ENCODE results near the gene RSPH6A. TPM values are rescaled to one million over a fixed set of nuclear protein-coding genes. Genes with fewer than 3 reads are reported as not detected.
"Not testable (repeated sequence)": the region's sequence is repeated elsewhere in the genome, so short reads cannot be mapped to it uniquely, and the experiment has no call there.

Gene RSPH6A
- total RNA-seq, 4 donors from 2014 or later, result not detected

- peak in 1 of 2 donors; percentile 72 for DNase-seq (ENCODE audit: low spot score in 2 of 2)
- H3K4me3 ChIP-seq (ENCODE audit: low read depth, poor library complexity, severe bottlenecking), result no peak overlapping the region
- TF ChIP-seq POLR2A (IDR thresholded peaks at IDR 0.05), result no peak
- TF ChIP-seq, protein P1, sequence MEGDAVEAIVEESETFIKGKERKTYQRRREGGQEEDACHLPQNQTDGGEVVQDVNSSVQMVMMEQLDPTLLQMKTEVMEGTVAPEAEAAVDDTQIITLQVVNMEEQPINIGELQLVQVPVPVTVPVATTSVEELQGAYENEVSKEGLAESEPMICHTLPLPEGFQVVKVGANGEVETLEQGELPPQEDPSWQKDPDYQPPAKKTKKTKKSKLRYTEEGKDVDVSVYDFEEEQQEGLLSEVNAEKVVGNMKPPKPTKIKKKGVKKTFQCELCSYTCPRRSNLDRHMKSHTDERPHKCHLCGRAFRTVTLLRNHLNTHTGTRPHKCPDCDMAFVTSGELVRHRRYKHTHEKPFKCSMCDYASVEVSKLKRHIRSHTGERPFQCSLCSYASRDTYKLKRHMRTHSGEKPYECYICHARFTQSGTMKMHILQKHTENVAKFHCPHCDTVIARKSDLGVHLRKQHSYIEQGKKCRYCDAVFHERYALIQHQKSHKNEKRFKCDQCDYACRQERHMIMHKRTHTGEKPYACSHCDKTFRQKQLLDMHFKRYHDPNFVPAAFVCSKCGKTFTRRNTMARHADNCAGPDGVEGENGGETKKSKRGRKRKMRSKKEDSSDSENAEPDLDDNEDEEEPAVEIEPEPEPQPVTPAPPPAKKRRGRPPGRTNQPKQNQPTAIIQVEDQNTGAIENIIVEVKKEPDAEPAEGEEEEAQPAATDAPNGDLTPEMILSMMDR (IDR thresholded peaks at IDR 0.05), result no peak
- intact Hi-C loops (cut with DNase I; ENCODE audit: low total_unique reads), result no loop called here
- WGBS, 2 donors, result 84 to 87% methylated on average over 17 of the region's 17 CpGs
Measured at GRCh38 chr19:45761714-45762113, 53.4 kb downstream of the RSPH6A start.

DNA sequence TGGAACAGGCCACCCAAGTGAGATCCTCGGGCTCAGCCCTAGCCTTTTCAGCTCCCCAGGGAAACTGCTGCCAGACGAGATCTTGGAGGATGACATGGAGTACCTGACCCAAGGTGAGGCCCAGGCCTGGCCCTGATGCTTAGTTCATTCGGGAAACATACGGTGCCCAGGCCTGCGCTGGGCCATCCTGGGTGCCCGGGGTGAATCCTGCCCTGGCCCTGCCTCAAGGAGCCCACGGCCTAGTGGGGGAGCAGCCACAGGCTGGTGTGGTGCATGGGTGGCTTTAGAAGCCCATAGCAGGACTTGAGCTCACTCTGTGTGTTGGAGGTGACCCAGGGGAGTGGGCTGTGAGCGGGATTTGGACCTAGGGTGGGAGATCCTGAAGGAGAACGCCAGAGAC lies 56.2 kb downstream of the RSPH6A start:
- DNase-seq (ENCODE audit: low spot score in 2 of 2), result no peak
- H3K4me3 ChIP-seq (ENCODE audit: low read depth, poor library complexity, severe bottlenecking), result no peak overlapping the region
- no peak for TF ChIP-seq POLR2A (IDR thresholded peaks at IDR 0.05)
- TF ChIP-seq, protein P1 (IDR thresholded peaks at IDR 0.05), result no peak
- WGBS, 2 donors, result 78 to 86% methylated on average over 7 to 9 of the region's 9 CpGs
- intact Hi-C loops (cut with DNase I; ENCODE audit: low total_unique reads), result loop anchor here (5.0 kb wide), 1 partner anchor 1438 kb away; no protein-coding TSS in a partner anchor

- WGBS, 2 donors, result 71 to 78% methylated on average over 9 of the region's 9 CpGs
- DNase-seq (ENCODE audit: low spot score in 2 of 2), result no peak
- intact Hi-C loops (cut with DNase I; ENCODE audit: low total_unique reads), result loop anchor here (5.0 kb wide), 1 partner anchor 1440 kb away; no protein-coding TSS in a partner anchor
- TF ChIP-seq, protein P1 (IDR thresholded peaks at IDR 0.05), result no peak
- no peak for TF ChIP-seq POLR2A (IDR thresholded peaks at IDR 0.05)
- H3K4me3 ChIP-seq (ENCODE audit: low read depth, poor library complexity, severe bottlenecking), result no peak overlapping the region
Measured at GRCh38 chr19:45757695-45758094, 57.4 kb downstream of the RSPH6A start.

DNA sequence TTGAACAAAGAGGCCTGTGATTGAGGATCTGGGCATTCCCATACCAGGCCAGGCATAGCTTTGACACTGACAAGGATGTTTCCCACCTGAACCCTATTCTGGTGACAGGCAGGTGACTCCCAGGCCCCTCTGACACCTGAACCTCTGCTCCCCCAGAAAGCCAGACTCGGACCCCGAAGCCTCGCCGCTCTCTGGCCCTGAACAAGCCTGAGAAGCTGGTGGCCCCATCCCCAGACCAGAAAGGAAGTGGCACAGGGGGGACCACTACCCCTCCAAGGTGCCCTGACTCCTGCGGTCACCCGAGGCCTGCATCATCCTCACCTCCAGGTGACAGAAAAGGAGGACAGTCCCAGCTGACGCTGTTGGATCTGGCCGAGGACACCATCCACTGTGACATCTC lies 60.8 kb downstream of the RSPH6A start:
- 90 to 94% methylated on average over 5 to 8 of the region's 8 CpGs for WGBS, 2 donors
- no peak for TF ChIP-seq POLR2A (IDR thresholded peaks at IDR 0.05)
- TF ChIP-seq, protein P1 (IDR thresholded peaks at IDR 0.05), result no peak
- no peak for DNase-seq (ENCODE audit: low spot score in 2 of 2)
- no peak overlapping the region for H3K4me3 ChIP-seq (ENCODE audit: low read depth, poor library complexity, severe bottlenecking)
- intact Hi-C loops (cut with DNase I; ENCODE audit: low total_unique reads), result no loop called here

DNA sequence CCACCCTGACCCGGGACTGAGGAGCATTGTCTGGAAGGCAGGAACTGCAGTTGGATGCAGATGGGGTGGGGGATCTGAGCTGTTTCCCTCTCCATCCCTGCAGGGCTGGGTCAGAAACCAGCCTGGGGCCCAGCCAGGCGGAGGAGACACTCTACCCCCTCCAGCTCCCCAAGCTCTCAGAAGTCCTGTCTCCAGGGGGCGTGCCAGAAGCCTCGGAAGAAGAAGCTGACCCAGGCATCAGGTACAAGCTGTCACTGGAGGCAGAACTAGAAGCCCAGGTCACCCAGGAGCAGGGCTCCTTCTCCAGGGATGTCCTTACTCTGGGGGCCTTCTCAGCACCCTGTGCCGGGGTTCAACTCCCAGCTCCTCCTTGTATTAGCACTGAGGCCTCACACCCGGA lies 61.6 kb downstream of the RSPH6A start:
- 59 to 74% methylated on average over 5 to 6 of the region's 6 CpGs for WGBS, 2 donors
- intact Hi-C loops (cut with DNase I; ENCODE audit: low total_unique reads), result no loop called here
- TF ChIP-seq, protein P1 (IDR thresholded peaks at IDR 0.05), result no peak
- no peak for TF ChIP-seq POLR2A (IDR thresholded peaks at IDR 0.05)
- DNase-seq (ENCODE audit: low spot score in 2 of 2), result no peak
- no peak overlapping the region for H3K4me3 ChIP-seq (ENCODE audit: low read depth, poor library complexity, severe bottlenecking)

DNA sequence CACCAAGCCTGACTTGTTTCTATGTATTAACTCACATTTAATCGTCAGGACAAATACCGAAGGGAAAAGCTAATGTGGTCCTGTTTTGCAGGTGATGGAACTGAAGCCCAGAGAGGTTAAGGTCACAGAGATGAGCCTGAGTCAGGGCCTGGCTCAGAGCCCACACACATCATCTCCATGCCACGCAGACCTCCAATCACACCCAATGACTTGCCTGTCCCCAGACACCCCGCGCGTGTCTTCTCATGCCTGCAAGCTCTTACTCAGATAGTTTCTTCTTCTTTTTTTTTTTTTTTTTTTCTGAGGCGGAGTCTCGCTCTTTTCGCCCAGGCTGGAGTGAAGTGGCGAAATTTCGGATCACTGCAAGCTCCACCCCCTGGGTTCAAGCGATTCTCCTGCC lies 62.5 kb downstream of the RSPH6A start:
- no peak overlapping the region for H3K4me3 ChIP-seq (ENCODE audit: low read depth, poor library complexity, severe bottlenecking)
- WGBS, 2 donors, result 67 to 80% methylated on average over 12 of the region's 12 CpGs
- DNase-seq (ENCODE audit: low spot score in 2 of 2), result no peak
- intact Hi-C loops (cut with DNase I; ENCODE audit: low total_unique reads), result no loop called here
- TF ChIP-seq POLR2A (IDR thresholded peaks at IDR 0.05), result no peak
- TF ChIP-seq, protein P1 (IDR thresholded peaks at IDR 0.05), result no peak

DNA sequence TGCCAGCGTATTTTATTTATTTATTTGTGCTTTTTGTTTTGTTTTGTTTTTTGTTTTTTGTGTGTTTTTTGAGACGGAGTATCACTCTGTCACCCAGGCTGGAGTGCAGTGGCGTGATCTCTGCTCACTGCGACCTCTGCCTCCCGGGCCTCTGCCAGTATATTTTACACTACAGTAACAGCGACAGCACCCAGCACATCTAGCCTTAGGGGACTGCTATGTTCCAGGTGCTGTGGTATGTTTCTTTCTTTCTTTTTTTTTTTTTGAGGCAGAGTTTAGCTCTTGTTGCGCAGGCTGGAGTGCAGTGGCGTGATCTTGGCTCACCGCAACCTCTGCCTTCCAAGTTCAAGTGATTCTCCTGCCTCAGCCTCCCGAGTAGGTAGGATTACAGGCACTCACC lies 63.6 kb downstream of the RSPH6A start:
- H3K4me3 ChIP-seq (ENCODE audit: low read depth, poor library complexity, severe bottlenecking); intact Hi-C loops (cut with DNase I; ENCODE audit: low total_unique reads); DNase-seq (ENCODE audit: low spot score in 2 of 2): not testable (repeated sequence)
- WGBS, 2 donors, result 86 to 87% methylated on average over 10 of the region's 10 CpGs

Measured in lower leg skin (tissue), 4 donors.